HepG2 (cell line): Measurements from ENCODE around the gene FMNL1.

Source experiments
- BHLHE40 ChIP-seq: IDR thresholded peaks from 2 replicates; pipeline ENCODE4 v1.6.1; 2011; ENCODE audit warnings: low read length, improper control_type of control experiment
- CBX1 ChIP-seq: IDR thresholded peaks from one replicate; pipeline ENCODE4 v1.6.1; 2016; ENCODE audit warnings: antibody characterized with exemption, low read depth
- FOXK2 ChIP-seq: fragments of 450-650 bp; IDR thresholded peaks from 2 replicates; pipeline ENCODE4 v1.6.1; 2016
- MAFK ChIP-seq, 2 experiments: IDR thresholded peaks in 1 of 2; conservative IDR thresholded peaks in 1 of 2; 2 replicates each; pipeline ENCODE4 v1.6.1; 2011; ENCODE audit warnings: improper control_type of control experiment in 2 of 2, low read length in 2 of 2
- MTA1 ChIP-seq: sonication (generic); formaldehyde crosslinking; IDR thresholded peaks from 2 replicates; pipeline ENCODE4 v1.4.0; 2020; ENCODE audit warnings: missing genetic modification reagents, mild to moderate bottlenecking, borderline replicate concordance
- MYPOP ChIP-seq: sonication (generic); formaldehyde crosslinking; IDR thresholded peaks from 2 replicates; pipeline ENCODE4 v1.8.1; 2023; ENCODE audit warnings: mild to moderate bottlenecking, moderate library complexity, missing genetic modification reagents
- POLR2AphosphoS5 ChIP-seq: IDR thresholded peaks from 2 replicates; pipeline ENCODE4 v1.6.1; 2012; ENCODE audit warnings: low read depth, low read length
- PRDM4 ChIP-seq: sonication (generic); formaldehyde crosslinking; IDR thresholded peaks from 2 replicates; pipeline ENCODE4 v1.9.0; 2021; ENCODE audit warnings: missing genetic modification reagents, borderline replicate concordance
- SMC3 ChIP-seq: IDR thresholded peaks from 2 replicates; pipeline ENCODE4 v1.6.1; 2011; ENCODE audit warnings: low read length, improper control_type of control experiment
- SP1 ChIP-seq, 2 experiments: fragments of 450-650 bp in 1 of 2; sonication (generic) in 1 of 2; formaldehyde crosslinking in 1 of 2; IDR thresholded peaks; 2 replicates each; pipeline versions ENCODE4 v1.4.0 to v1.6.1; 2016 to 2020; ENCODE audit warnings: missing genetic modification reagents in 1 of 2

- no peak for TF ChIP-seq MTA1 (CRISPR knock-in tag)
- TF ChIP-seq CBX1: no peak
- TF ChIP-seq MAFK (conservative IDR thresholded peaks at IDR 0.05 in 1 of 2, IDR thresholded peaks at IDR 0.05 in 1 of 2; ENCODE audit: low read length in 2 of 2): no peak
- no peak for TF ChIP-seq BHLHE40
- no peak for TF ChIP-seq PRDM4
- no peak for TF ChIP-seq SP1 (IDR thresholded peaks at IDR 0.05)
- TF ChIP-seq SP1 (CRISPR knock-in tag; IDR thresholded peaks at IDR 0.05): no peak
- TF ChIP-seq SMC3: no peak
- TF ChIP-seq MYPOP (CRISPR knock-in tag): no peak
- TF ChIP-seq POLR2AphosphoS5: no peak
- no peak for TF ChIP-seq FOXK2
These were observed 19.2 kb downstream of the FMNL1 start for GRCh38 chr17:45240905-45241327.
